ENCODE measurements around the gene NCOA6. TPM values are rescaled to one million over a fixed set of nuclear protein-coding genes. Genes with fewer than 3 reads are reported as not detected.

Gene NCOA6
- total RNA-seq, 1 donor, result 11.3 TPM

- TF ChIP-seq, protein P1, sequence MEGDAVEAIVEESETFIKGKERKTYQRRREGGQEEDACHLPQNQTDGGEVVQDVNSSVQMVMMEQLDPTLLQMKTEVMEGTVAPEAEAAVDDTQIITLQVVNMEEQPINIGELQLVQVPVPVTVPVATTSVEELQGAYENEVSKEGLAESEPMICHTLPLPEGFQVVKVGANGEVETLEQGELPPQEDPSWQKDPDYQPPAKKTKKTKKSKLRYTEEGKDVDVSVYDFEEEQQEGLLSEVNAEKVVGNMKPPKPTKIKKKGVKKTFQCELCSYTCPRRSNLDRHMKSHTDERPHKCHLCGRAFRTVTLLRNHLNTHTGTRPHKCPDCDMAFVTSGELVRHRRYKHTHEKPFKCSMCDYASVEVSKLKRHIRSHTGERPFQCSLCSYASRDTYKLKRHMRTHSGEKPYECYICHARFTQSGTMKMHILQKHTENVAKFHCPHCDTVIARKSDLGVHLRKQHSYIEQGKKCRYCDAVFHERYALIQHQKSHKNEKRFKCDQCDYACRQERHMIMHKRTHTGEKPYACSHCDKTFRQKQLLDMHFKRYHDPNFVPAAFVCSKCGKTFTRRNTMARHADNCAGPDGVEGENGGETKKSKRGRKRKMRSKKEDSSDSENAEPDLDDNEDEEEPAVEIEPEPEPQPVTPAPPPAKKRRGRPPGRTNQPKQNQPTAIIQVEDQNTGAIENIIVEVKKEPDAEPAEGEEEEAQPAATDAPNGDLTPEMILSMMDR (IDR thresholded peaks at IDR 0.05; ENCODE audit: insufficient read depth, low read length), result no peak
- DNase-seq (ENCODE audit: low read depth), result no peak
- H3K4me3 ChIP-seq (ENCODE audit: low read depth, low read length), result no peak overlapping the region
Observed at GRCh38 chr20:34710861-34711574, 114.4 kb downstream of the NCOA6 start.

GRCh38 chr20:34710568-34710839 is 114.9 kb downstream of the NCOA6 start:
- no peak overlapping the region for H3K4me3 ChIP-seq (ENCODE audit: low read depth, low read length)
- TF ChIP-seq, protein P1 (IDR thresholded peaks at IDR 0.05; ENCODE audit: insufficient read depth, low read length), result no peak
- no peak for DNase-seq (ENCODE audit: low read depth)

DNA sequence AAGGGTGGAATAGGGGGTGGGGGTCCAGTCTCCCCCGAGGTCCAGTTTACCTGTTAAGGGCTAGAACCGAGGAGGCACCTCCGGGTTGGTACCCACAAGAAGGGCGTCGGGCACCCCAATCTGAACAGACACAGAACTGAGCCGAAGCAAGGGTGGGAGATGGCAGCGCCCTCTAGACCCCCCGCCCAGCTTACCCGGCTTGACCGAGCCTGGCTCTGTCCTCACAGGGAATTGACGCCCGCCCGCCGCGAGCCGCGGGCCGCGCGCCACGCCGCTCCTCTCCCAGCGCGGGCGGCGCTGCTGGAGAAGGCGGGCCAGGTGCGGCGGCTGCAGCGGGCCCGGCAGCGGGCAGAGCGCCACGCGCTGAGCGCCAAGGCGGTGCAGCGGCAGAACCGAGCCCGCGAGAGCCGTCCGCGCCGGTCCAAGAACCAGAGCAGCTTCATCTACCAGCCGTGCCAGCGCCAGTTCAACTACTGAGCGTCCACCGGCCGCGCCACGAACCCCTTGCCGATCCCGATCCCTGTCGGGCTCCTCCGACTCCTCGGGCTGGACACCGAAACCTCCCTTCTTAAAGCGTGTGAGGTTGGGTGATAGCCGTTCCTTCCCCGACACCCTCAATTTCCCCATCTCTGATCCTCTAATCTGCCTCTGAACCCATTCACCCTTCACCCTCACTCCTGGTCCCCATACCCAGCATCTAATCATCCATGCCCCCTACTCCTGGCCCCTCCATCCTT is 115.5 kb downstream of the NCOA6 start:
- peak; percentile 44 for DNase-seq (ENCODE audit: low read depth)
- TF ChIP-seq, protein P1 (IDR thresholded peaks at IDR 0.05; ENCODE audit: insufficient read depth, low read length), result no peak
- peak overlapping the region; percentile 61 for H3K4me3 ChIP-seq (ENCODE audit: low read depth, low read length)

- TF ChIP-seq, protein P1 (IDR thresholded peaks at IDR 0.05; ENCODE audit: insufficient read depth, low read length), result no peak
- peak overlapping the region; percentile 61 for H3K4me3 ChIP-seq (ENCODE audit: low read depth, low read length)
- peak; percentile 52 for DNase-seq (ENCODE audit: low read depth)
Observed at GRCh38 chr20:34709044-34709830, 116.2 kb downstream of the NCOA6 start.

DNA sequence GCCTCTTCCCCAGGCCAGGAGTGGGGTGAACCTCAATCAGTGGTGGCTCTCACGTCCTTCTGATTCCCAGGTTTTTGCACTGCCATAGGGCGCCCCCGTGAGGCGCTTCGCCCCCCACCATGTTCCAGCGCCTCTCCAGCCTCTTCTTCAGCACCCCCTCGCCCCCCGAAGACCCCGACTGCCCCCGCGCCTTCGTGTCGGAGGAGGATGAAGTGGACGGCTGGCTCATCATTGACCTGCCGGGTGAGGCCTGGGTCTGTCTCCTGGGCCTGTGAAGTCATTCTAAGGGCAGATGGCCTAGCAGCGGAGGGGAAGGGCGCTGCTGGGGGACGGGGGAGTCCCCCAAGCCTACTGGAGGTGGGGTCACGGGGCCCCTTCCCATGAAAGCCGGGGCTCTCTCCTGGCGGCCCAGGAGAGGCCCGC is 116.8 kb downstream of the NCOA6 start:
- peak; percentile 23 for DNase-seq (ENCODE audit: low read depth)
- TF ChIP-seq, protein P1 (IDR thresholded peaks at IDR 0.05; ENCODE audit: insufficient read depth, low read length), result peak; percentile 51

DNA sequence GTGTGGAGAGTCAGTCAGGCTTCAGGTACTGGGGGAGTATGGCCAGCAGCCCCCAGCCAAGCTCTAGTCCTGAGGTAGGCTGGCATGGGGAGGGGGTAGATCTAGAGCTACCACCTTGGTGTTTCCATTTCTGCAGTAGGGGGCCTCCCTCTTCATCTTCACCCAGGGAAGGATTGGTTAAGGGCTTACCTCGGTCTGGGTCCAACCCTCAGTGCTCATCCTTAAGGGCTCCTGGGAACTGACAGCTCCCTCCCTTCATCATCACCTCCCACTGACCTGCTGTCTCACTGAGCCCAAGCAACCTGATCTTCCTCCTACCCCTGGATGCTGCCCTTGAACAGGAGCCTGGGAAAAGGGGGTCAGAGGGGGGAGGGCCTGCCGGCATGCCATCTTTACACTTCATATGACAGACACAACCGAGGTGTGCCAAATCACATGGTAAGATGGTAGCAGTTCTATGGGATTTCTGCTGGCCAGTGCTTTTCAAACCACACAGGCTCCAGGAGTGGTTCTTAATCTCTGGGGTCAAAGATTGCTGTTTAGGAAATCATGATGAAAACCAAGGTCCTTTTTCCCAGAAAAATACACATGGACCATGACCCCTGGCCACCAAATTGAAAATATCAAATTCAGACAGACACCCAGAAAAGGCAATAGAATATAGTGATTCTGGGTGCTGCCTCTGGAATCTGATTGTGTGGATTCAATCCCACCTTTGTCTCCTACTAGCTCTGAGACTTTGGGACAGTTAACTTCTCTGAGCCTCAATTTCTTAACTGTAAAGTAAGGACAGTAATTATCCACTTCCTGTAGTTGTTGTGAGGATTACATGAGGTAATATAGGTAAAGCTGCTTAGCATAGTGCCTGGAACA is 118.3 kb downstream of the NCOA6 start:
- TF ChIP-seq, protein P1 (IDR thresholded peaks at IDR 0.05; ENCODE audit: insufficient read depth, low read length), result no peak
- DNase-seq (ENCODE audit: low read depth), result no peak

More for the DNA sequence above, 116.8 kb downstream of the NCOA6 start:
- peak overlapping the region; percentile 61 for H3K4me3 ChIP-seq (ENCODE audit: low read depth, low read length)

More for the DNA sequence above, 118.3 kb downstream of the NCOA6 start:
- no peak overlapping the region for H3K4me3 ChIP-seq (ENCODE audit: low read depth, low read length)
